Stimulated activated CD4-positive, alpha-beta T cell treated with anti-CD3 and anti-CD28 coated beads, Interleukin-1b, Interleukin-23, amount 100 ng/mL, for 48 hours (primary cell): ENCODE measurements around the gene NHS.

ENCODE experiments used
- DNase-seq: peaks from one replicate; pipeline ENCODE4 v3.0.0-alpha.2; 2020

NHS gene

DNA sequence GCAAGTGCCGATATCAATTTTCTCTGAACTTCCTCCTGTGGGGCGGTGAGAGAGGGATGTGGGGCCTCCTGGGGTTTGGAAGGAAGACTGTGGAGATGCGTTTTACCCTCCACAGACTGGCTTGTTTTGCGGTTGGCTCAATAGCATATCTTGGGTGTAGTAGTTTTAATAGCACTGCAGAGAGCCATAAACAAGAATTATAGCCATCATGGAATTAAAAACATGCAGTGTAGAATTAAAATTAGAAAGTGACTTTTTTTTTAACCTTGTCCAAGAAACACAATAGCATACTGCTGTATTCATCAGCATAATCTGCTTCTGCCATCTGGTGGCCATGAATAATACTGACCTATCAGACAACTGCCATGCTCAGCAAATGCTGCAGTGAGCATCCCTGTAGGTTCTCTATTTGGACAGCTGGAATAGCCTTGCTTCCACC is 315.0 kb downstream of the NHS start:
- peak; percentile 11 for DNase-seq

DNA sequence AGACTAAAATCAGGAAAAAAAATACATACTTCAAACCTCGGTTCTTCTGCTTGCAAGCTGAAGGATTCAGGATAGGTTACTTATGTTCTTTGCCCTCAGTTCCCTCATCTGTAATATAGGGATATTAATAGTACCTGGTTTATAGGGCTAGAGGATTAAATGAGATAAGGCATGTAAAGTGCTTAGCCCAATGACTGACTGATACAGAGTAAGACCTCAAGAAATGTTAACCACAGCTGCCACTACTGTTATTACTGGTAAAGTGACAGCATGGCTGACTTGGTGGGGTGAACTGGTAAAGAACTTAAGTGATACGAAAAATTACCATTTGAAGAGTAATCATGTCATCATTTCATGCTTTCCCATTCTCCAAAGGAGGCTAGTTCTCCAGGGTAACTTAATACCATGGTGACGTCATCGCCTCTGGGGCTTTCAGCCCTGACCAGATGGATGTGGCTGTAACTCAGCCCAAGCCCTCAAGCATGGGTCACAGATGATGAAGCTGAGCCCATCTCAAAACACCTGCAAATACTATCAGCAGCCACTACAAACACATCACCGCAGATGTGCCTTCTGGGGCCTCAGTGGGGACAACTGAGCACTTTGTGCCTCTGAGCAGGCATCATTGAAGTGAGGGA is 317.8 kb downstream of the NHS start:
- no peak for DNase-seq

DNA sequence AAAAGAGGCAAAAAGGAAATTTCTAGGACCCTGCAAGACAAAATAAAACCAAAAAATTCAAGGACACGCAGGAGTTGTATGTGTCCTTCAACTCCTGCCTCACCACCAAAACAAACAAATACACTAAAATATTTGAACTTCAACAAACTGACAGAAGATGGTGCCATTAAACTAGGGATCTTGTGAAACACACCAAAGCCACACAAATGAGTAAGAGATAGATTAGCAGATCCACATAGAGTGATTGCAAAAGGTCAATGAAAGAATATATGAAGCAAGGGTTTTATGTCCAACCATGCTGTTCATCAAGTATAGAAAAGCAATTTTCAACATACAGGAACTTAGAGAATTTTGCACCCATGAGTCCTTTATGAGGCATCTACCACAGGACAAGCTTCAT is 322.2 kb downstream of the NHS start:
- DNase-seq = no peak

DNA sequence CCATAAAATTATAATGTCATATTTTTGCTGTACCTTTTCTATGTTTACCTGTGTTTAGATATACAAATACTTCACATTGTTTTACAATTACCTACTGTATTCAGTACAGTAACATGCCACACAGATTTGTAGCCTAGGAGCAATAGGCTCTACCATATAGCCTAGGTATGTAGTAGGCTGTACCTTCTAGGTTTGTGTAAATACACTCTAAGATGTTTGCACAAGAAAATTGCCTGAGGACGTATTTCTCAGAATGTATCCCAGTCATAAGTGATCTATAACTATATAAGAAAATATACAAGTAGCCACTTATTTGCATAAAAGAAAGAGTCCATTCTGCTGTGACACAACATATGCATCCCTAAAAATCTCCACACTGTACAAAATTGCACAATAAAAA is 326.0 kb downstream of the NHS start:
- DNase-seq = no peak

DNA sequence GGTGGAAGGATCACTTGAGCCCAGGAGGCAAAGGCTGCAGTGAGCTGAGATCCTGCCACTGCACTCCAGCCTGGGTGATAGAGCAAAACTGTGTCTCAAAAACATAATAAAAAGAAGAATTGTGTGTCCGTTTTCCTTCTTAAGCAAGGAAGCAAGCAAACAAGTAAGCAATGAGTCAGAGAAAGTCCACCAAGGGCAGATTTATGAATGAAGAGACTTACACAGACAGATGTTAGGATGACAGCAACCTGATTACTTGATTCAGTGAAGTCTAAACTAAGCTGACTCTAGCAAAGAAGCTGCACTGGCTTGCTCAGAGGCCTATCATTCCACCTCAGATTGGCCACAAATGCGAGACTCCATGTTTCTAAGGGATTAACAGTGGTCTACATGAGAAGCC is 328.2 kb downstream of the NHS start:
- no peak for DNase-seq

DNA sequence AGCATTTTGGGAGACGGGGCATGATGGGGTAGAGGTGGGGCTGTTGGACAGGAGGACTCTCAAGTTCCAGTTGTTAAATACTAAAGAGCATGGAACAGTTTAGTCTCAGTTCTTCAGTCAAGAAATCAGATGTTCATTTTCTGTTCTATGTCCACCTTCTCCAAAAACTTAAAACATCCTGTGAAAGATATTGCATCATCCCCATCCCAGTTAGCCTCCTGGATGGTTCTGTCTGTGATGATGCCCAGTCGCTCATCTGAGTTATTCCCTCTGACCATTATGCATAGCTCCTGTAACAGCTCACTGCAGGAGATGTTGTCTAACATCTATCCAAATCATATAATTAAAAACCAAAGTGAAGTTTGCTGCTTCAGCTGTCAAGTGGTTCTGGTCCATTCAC is 330.2 kb downstream of the NHS start:
- no peak for DNase-seq

DNA sequence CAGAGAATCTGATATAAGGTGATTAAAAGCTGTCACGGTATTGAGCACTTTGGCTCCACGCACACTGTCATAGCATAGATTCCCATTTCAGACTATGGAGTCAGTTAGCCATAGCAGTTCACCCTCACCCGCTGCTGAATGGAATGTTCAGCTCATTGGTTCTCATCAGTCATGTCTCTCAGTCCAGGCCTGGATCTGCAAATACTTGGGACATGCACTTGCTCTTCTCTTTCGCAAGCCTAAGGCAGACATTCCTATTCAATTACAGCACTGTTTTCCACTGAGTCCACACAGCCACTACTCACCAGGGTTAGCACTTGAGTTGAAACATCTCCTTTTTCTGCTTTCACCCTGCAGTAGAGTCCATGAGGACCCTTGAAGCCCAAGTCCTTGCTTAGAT is 331.7 kb downstream of the NHS start:
- DNase-seq = no peak

DNA sequence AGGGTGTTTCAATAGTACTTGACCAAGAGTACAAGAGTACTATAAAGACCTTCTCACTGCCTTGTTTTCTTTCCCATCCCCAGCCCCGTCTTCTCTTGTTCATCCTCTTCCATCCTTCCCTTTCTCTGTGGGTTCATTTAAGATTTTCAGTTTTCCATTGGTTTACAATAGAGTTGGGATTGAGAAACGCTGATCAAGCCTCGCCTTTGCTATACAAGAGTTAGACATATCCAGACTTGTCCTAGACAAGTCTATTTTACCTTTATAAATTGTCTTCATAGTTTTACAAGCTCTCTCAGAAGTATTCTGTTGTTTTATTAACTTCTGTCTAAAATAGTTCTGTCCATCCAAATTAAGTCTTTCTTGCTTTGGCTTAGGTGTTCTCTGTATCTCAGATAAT is 332.7 kb downstream of the NHS start:
- DNase-seq = no peak

DNA sequence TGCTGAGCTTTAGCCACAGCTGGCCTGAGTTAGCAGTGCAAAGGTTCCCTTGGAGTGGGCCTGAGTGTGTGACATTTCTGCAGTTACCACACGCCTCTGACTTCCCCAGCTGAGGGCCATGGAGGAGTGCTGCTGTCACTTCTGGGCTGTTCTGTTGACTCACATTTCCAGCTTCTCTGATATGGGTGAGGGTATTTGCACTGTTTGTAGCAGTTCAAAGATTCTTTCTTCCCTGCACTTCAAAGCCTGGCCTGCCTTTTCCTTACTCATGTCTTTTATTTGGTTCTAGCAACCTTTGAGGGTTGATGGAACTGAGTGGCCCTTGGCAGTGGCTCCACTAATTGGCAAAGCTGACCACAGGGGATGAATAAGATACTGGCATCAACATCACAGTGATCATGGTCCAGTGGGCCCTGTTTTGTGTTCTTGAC is 335.9 kb downstream of the NHS start:
- no peak for DNase-seq

DNA sequence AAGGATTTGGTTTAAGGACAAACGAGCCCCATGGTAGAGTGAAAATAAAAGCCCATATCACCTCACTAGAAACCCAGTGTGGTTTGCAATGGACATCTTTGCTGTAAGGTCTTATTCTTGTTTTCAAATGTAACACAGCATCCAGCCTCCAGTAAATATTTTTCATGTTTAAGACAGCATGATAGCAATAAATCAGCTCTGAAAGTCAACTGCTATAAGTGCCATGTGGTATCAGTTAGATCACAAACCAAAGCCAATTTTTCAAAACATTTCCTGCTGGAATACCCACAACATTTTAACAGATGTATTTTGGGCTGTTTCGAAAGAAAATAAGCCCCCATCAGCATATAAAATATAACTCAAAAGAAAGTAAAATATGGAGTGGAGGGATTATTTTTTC is 338.3 kb downstream of the NHS start:
- DNase-seq = no peak

DNA sequence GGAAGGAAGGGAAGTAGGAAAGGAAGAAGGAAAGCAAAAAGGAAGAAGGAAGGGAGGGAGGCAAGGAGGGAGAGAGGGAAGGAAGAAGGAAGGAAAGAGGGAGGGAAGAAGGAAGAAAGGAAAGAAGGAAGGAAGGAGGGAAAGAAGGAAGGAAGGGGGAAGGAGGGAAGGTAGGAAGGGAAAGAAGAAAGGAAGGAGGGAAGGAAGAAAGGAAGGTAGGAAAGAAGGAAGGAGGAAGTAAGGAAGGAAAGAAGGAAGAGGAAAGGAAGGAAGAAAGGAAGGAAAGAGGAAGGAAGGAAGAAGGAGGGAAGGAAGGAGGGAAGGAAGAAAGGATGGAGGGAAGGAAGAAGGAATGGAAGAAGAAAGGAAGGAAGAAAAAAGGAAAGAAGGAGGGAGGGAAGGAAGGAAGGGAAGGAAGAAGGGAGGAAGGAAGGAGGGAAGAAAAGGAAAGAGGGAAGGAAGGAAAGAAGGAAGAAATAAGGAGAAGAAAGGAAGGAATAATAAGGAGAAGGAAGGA is 343.7 kb downstream of the NHS start:
- no peak for DNase-seq

DNA sequence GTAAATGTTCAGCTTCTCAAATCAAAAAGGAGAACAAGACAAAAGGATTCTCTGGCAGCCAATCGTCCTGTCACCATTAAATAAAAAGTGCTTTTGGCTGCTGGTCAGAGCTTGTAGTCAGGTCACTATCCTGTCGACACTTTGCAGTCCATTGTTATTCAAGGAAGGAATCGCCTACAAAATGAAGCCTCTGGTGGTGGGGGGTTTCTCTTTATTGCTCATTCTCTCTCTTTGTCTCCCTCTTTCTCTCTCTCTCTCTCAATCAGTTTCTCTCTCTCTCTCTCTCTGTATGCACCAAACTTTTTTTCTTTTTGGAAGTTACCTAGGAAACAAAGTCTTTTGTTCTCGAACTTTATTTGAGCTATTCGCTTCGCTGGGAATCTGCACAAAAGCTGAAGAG is 344.7 kb downstream of the NHS start:
- no peak for DNase-seq

DNA sequence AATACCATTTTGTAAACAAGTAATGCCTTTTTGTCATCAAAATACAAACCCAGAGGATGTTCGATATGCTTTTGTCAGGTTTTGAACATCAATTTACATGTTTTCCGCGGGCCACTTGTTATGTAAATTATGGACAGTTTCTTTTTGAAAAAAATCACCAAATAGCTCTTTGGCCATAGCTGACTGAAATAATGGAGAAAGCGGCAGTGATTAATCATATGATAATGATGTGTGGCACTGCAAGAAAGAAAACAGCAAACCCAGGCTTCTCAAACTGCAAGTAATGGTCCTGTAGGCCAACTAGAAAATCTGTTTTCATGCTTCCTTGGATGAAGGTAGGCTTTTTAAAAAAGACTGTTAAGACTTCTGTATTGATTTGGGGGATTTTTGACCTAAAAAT is 346.7 kb downstream of the NHS start:
- DNase-seq = no peak

DNA sequence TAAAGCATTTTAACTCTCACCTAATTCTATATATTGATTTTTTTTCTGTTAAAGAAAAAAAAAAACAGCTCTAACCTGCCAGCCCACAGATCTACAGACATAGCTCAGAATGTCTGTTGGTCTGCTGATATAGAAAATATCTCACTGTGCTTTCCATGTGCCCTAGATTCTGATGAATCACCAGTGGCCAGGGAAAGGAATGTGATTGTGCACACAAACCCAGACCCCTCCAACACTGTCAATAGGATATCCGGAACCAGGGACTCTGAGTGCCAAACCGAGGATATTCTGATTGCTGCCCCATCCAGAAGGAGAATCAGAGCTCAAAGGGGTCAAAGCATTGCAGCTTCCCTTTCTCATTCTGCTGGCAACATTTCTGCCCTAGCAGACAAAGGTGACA is 350.2 kb downstream of the NHS start:
- DNase-seq = no peak

DNA sequence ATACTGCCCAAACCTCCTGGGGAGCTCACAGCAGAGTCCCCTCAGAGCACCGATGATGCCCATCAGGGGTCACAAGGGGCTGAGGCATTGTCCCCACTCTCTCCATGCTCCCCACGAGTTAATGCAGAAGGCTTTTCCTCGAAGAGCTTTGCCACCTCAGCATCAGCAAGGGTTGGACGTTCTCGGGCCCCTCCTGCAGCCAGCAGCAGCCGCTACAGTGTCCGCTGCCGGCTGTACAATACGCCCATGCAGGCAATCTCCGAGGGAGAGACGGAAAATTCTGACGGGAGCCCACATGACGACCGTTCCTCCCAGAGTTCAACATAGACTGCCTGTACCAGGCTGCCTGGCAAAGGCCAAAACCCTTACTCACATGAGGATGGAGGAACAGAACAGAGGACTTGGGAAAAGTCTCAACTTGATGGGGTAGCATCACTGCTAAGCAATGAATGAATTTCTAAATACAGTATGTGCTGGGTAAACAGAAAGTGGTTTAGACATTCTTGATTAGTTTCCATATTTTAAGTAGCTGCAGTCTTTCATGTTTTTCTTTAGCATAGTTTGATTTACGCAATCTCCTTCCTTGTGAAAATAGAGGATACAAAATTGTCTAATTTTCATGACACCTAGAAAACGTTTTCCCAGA is 357.3 kb downstream of the NHS start:
- no peak for DNase-seq

DNA sequence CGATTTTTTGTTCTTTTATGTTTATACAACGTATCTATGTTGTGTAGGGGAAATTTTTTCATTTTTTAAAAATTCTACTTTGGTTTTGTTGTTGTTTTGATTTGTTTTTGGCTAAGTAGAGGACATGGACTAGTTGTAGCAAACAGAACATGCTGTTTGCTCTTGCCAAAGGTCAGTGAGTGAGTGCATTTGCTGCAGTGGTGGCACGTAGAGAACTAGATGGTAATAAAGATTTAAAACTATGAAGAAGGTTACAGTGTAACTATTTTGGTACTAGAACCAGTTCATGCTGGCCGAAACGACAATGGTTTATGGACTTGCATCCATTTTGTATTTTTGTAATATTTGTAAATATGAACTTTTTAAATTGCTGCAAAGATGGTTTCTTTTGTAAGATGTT is 360.4 kb downstream of the NHS start:
- no peak for DNase-seq

DNA sequence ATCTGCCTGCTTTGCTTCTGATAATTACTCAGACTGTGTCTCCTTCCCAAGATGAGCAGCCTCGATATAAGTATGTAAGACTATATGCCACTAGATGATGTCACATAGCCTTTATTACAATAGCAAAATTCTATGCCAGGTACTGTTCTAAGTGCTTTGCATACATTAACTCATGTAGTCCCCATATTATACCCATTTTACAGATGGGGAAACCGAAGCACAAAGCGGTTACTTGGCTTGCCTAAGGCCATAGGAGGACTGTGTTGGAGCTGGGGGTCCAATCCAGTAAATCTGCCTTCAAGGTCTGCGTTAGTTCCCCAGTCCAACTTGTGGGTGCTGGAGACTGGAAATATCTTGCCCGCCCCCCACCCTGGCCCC is 361.5 kb downstream of the NHS start:
- DNase-seq = no peak

DNA sequence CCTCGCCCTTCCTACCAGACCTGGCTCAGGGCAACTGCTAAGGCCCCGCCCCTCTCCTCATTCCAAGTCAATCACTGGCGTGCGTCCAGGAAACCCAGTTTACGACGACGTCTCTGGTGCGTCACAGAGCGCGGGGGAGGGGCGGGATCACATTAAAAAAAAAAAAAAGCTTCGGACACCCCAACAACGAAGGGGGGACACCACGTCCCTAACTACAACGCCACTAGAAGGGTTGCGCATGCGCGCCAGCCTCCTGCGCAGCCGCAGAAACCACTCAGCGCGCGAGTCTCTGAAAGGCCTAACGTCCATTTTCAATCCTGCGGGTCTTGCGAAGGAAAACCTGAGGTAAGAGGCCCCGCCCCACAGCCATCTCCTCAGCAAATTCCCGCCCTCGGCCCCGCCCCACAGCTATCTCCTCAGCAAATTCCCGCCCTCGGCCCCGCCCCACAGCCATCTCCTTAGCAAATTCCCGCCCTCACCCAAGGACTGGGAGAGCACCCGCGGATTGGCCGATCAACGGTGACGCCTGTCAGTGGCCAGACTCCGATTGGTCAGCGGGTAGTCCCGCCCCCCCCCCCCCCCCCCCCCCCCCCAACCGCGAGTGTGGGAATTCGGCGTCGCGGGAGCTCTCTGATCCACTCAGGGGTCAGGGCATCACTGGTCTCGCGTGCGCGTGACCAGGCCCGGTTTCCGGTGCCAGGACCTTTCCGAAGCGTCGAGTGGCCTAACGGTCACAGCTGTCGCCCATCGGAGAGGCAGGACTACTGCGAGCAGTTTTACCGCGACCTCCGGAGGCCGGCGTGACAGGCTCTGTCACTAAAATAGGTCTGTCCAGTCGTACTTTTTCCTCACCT is 362.1 kb downstream of the NHS start, which contains the start of gene SCML1:
SCML1 (plus strand) TSS at position 638 of the 854 bp plus-strand sequence. CDS start 6,694 bp downstream, outside the sequence.
- DNase-seq = peak; percentile 93

DNA sequence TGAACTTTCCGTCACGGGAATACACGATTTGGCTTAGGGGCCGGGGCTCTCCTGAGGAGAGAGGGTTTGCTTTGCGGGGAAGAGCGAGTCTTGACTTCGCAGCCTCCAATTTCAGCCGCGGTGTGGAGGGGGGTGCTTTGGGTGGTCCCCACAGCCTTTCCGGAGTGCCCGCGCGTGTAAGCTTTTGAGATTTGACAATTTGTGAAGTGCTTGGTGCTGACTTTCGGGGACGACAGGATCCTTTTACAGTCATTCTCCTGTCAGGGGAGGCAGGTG is 362.6 kb downstream of the NHS start:
- DNase-seq = no peak

DNA sequence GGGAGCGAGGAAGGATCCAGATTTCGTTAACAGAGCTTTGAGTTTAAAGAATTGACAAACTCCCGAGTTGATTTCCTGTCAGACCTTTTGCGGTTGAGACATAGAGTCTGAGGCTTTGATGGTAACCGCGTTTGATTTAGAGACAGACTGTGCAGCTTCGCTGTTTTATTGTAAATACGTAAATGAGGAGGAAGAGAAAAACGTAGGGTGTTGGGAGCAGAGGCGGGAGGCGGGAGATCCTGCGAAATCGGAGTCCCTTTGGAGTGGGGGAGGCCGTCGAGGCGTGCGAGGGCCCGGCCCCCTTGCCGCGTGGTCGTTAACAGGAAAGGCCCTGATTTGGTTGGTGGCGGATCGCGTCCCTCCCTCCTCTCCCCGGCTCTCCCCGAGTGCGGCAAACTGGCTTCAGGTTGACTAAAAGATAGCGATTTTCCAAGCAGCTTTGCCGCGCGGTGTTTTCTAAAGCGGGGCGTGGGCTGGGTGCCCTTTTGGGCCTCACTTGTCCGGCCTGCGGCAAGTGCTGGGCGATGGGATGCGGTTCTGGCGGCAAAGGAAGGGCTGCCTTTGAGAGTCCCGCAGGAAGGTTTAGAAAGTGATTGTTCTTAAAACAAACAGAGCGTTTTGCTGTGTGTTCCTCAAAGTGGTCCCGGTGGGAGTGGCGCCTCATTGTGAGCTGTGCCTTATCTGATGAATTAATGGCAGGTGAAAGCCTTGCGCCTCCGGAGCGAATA is 363.1 kb downstream of the NHS start:
- peak; percentile 36 for DNase-seq

DNA sequence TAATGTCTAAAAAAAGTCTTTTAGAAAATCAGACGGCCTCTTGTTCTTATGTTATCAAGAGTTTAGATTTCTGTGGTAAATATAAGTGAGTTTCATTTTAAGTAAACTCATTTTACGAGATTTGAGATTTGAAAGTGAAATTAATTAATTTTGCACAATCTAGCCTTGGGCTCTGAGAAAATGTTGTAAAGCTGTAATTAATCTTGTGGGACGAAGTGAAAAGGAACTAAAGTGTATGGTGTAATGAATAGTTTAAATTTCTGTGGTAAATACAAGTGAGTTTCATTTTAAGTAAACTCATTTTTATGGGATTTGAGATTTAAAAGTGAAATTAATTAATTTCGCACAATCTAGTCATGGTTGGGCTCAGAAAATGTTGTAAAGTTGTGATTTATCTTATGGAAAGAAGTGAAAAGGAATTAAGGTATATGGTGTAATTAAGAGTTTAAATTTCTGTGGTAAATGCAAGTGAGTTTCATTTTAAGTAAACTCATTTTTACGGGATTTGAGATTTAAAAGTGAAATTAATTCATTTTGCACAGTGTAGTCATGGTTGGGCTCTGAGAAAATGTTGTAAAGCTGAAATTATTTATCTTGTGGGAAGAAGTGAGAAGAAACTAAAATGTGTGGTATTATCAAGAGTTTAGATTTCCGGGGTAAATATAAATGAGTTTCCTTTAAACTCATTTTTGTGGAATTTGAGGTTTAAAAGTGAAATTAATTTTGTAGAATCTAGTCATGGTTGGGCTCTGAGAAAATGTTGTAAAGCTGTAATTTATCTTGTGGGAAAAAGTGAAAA is 363.9 kb downstream of the NHS start:
- DNase-seq = no peak
